ENCODE data around the gene OSBPL10.

The OSBPL10 gene

DNA sequence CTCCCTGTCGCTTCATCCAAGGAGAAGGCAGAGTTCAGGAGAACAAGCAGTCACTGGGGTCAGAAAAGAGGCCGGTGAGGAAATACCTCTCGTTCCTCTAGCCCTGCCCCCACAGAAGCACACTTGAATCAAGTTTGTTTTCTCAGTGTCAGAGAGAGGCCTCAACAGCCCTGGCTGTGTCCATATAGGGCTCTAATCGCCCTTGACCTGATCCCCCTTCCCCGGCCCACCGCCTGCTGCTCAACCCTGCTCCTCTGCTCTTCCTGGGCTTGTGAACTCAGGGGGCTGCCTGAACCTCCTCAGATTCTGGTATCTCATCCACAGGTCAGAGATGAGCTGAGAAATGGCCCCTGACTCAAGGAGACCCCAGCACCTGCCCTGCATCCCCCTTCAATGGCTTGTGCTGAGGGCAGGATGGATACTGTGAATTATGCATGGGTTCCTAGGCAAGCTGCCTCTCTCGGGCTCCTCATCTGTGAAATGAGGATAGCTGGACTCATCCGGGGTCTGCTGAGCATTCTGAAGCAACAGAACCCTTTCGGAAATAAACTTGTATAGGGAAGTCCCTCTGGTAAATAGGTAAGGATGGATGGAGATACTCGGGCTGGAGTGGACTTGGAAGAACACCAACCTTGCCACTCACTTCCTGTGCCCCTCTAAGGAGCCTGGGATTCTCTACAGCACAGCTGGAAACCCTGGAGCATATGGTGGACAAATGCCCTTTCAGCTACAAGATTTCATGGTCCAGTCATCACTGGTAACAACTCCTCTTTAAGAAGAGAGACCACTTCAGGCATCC lies 300.8 kb downstream of the OSBPL10 start:
- no peak overlapping the region for H3K27ac ChIP-seq

DNA sequence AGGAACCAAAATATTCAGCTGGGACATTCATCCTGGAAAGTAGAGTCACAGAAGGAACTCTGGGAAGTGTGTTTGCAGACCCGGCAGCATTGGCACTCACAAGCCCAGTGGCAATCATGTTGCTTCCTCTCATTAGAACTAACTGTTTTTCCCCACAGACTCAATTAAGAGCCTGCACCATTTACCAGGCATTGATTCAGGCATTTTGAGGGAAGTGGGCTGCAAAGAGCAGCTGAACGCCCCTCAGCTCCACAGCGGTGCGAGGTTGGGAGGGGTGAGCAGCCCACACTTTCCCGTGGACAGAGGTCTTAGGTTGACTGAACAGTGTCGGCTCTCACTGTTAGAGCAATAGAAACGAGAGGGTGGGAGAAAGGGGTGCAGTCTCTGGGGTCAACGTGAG lies 304.5 kb downstream of the OSBPL10 start:
- TF ChIP-seq, protein P1, sequence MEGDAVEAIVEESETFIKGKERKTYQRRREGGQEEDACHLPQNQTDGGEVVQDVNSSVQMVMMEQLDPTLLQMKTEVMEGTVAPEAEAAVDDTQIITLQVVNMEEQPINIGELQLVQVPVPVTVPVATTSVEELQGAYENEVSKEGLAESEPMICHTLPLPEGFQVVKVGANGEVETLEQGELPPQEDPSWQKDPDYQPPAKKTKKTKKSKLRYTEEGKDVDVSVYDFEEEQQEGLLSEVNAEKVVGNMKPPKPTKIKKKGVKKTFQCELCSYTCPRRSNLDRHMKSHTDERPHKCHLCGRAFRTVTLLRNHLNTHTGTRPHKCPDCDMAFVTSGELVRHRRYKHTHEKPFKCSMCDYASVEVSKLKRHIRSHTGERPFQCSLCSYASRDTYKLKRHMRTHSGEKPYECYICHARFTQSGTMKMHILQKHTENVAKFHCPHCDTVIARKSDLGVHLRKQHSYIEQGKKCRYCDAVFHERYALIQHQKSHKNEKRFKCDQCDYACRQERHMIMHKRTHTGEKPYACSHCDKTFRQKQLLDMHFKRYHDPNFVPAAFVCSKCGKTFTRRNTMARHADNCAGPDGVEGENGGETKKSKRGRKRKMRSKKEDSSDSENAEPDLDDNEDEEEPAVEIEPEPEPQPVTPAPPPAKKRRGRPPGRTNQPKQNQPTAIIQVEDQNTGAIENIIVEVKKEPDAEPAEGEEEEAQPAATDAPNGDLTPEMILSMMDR (IDR thresholded peaks at IDR 0.05): no peak
- no peak for TF ChIP-seq ZFX (IDR thresholded peaks at IDR 0.05; ENCODE audit: borderline replicate concordance)
- H3K27ac ChIP-seq: no peak overlapping the region

More for the DNA sequence above, 300.8 kb downstream of the OSBPL10 start:
- no peak for TF ChIP-seq ZFX (IDR thresholded peaks at IDR 0.05; ENCODE audit: borderline replicate concordance)
- TF ChIP-seq, protein P1 (IDR thresholded peaks at IDR 0.05): no peak

DNA sequence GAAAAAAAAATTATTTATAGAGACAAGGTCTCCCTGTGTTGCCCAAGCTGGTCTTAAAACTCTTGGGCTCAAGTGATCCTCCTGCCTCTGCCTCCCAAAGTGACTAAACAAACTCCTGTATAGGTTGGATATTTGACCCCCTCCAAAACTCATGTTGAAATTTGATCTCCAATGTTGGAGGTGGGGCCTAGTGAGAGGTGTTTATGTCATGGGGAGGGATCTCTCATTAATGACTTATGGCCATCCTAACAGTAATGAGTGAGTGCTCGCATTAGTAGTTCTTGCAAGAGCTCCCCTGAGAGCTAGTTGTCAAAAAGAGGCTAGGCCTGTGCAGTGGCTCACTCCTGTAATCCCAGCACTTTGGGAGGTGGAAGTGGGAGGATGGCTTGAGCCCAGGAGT lies 307.1 kb downstream of the OSBPL10 start:
- TF ChIP-seq, protein P1 (IDR thresholded peaks at IDR 0.05): no peak
- TF ChIP-seq ZFX (IDR thresholded peaks at IDR 0.05; ENCODE audit: borderline replicate concordance): no peak

DNA sequence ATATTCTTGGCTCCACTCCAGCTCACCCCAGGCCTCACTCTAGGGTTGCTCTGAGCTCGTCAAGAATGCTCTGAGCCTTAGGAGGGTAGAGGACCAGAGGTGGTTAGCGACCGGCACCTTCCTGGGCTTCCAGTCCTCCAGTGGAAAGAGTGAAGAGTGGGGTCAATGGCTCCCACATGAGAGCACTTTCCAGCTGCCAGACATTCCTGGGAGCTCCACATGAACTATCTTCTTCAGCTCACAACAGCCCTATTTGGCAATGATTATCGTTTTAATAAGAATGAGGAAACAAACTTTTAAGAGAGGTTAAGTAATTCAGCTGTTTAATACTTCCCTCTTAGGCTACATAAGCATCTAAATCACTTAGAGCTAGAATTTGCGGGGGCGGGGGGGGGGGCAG lies 309.1 kb downstream of the OSBPL10 start:
- TF ChIP-seq ZFX (IDR thresholded peaks at IDR 0.05; ENCODE audit: borderline replicate concordance): no peak
- TF ChIP-seq, protein P1 (IDR thresholded peaks at IDR 0.05): no peak
- H3K27ac ChIP-seq: no peak overlapping the region

More for the DNA sequence above, 307.1 kb downstream of the OSBPL10 start:
- no peak overlapping the region for H3K27ac ChIP-seq

DNA sequence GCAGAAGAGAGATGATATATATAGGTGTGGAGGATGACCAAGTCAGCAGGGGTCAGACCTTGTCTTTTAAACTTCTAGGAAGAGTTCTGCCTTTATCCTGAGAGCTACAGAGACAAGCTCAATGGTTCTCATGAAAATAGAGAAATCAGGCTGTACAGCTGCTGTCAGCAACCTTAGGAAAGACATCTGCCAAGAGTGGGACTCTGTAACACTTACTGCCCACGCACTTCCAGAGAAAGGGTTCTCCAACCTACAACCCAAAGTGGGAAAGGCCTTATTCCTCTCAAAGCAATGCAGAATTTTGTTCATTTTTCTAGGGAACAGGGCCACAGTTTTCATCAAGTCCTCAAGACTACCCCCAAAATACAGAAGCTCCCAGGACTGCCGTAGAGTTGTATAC lies 309.6 kb downstream of the OSBPL10 start:
- H3K27ac ChIP-seq: no peak overlapping the region
- TF ChIP-seq, protein P1 (IDR thresholded peaks at IDR 0.05): no peak
- no peak for TF ChIP-seq ZFX (IDR thresholded peaks at IDR 0.05; ENCODE audit: borderline replicate concordance)

DNA sequence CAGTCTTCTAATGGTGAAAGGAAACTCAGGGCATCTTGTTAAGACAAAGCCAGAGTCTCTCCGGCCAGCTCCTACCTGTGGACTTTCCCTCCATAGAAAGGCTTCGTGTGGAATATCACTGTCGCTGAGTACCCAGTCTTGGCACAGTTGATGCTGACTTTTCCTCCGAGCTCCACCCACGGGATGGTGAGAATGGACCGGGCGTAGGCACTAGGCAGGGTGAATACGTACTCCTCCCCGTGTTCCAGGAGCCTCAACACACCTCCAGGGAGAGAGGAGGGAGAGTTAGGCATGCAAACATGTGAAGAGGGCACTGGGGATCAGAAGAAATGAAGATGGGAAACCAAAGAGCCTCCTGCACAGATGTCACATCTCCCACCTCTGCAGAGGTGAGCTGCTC lies 310.3 kb downstream of the OSBPL10 start:
- H3K27ac ChIP-seq: no peak overlapping the region
- TF ChIP-seq, protein P1 (IDR thresholded peaks at IDR 0.05): no peak
- TF ChIP-seq ZFX (IDR thresholded peaks at IDR 0.05; ENCODE audit: borderline replicate concordance): no peak

DNA sequence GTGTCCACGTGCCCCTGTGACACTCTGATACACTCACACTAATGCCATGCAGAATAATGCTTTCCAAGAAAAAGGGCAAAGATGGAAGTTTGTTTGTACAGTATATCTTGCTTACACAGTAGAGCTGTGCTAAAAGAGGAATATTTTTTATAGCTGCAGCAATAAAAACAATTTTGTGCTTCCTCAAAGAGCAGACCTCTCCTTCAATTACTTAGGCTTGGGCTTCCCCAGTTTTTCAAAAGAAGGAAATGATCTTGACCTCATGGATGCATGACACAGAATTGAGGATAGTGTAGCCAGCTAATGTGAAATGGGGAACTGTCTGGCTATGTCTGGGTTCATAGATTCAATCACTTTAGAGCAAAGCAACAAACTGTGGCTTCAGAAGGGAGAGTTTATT lies 310.9 kb downstream of the OSBPL10 start:
- H3K27ac ChIP-seq: no peak overlapping the region
- TF ChIP-seq ZFX (IDR thresholded peaks at IDR 0.05; ENCODE audit: borderline replicate concordance): no peak
- TF ChIP-seq, protein P1 (IDR thresholded peaks at IDR 0.05): no peak
